Testis (tissue), 3 donors: ENCODE measurements around the gene ZNRD2. TPM values are rescaled to one million over a fixed set of nuclear protein-coding genes. Genes with fewer than 3 reads are reported as not detected.

ENCODE experiments used
- DNase-seq: peaks from one replicate; pipeline ENCODE4 v3.0.0-alpha.2; 2019
- H3K27ac ChIP-seq, 2 donors: fragments of 200-600 bp; sonication (generic); one replicate each; pipeline ENCODE4 v1.5.1; 2019
- H3K27me3 ChIP-seq: fragments of 200-600 bp; sonication (generic); one replicate; pipeline ENCODE4 v1.5.1; 2019
- H3K36me3 ChIP-seq: fragments of 200-600 bp; sonication (generic); one replicate; pipeline ENCODE4 v1.5.1; 2017; ENCODE audit warnings: low read depth; ENCODE audit errors: missing control alignments
- H3K4me1 ChIP-seq: fragments of 200-600 bp; sonication (generic); one replicate; pipeline ENCODE4 v1.5.1; 2019
- H3K4me3 ChIP-seq, 2 donors: fragments of 200-600 bp; sonication (generic); one replicate each; pipeline ENCODE4 v1.5.1; 2017 to 2019
- H3K9me3 ChIP-seq: fragments of 200-600 bp; sonication (generic); one replicate; pipeline ENCODE4 v1.5.1; 2017
- CTCF ChIP-seq, 3 experiments: fragments of 450-650 bp in 2 of 3; fragments of 200-600 bp in 1 of 3; sonication (generic) in 1 of 3; IDR thresholded peaks; one replicate each; pipeline ENCODE4 v1.5.1; 2016 to 2019; ENCODE audit warnings: antibody characterized with exemption in 3 of 3, mild to moderate bottlenecking in 2 of 3, moderate library complexity in 1 of 3
- POLR2A ChIP-seq: fragments of 450-650 bp; IDR thresholded peaks from one replicate; pipeline ENCODE4 v1.6.1; 2017; ENCODE audit warnings: antibody characterized with exemption, mild to moderate bottlenecking, moderate library complexity
- WGBS, 2 donors: methylation state at CpG; one replicate each; pipeline ENCODE4 v1.1.5; 2018; 5-methylcytosine and 5-hydroxymethylcytosine counted together
- intact Hi-C: fragments of 100-400 bp; cut with DNase I; formaldehyde crosslinking; loops from one replicate; pipeline ENCODE4 v1.15.1; 2023; ENCODE audit warnings: low total_unique reads
- polyA plus RNA-seq: library from polyadenylated mRNA; stranded (reverse); fragments of 350-450 nt; fragmentation: Illumina TruSeq; extraction: RNeasy Lipid Tissue Mini Kit (QIAGEN cat#74804); gene quantifications from one replicate; pipeline ENCODE4 v1.2.3, GENCODE V29; 2014; ENCODE audit warnings: low read depth, low replicate concordance; ENCODE audit not compliant: insufficient read depth
- total RNA-seq, 2 donors: library from RNA; depleted of rRNA; stranded (reverse); fragments of >200 nt; gene quantifications; one replicate each; pipeline ENCODE4 v1.2.3, GENCODE V29; 2016

Gene ZNRD2
- total and polyA plus RNA-seq, 3 donors from 2014 or later: 67.7 to 79.6 (median 77.6) TPM

DNA sequence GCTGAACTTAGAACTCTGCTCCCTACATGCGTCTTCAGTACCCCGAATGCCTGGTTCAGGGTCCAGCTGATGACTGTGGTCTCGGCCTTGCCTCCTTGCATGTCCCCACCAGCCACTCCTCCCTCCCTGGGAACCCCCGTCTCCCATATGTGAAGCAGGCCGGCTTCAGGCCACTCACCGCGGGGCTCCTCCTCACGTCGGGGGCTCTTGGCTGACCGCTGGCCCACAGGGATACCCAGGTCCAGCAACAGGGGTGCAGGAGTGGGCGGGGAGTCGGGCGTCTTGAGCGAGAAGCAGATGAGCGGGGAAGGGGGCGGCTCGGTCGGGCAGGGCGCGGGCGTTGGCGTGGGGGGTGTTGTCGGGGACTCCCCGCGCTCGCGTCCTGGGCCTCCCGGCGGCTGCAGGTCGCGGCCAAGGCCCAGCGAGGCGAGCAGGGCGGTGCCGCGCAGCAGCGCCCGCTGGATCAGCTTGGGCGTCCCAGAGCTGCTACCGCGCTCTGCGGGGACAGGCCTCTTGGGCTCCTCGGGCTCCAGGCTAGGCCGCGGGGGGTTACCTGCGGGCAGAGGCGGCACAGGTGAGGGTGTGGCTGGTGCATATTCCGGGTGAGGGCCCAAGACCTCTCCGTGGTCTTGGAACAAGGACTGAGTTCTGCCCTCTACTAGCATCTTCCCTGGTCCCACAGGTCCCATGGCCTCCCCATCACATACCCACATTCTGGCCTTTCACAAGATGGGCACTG, 29.1 kb downstream of the ZNRD2 start:
- Histone ChIP-seq H3K36me3 (no peaks in the 10 kb centered on the region), H3K9me3 (no peaks in the 10 kb centered on the region), H3K4me3 (no peak overlapping the region), H3K27ac (no peak overlapping the region), H3K4me1 (no peaks in the 10 kb centered on the region), H3K27me3 (no peaks in the 10 kb centered on the region)
- intact Hi-C loops: no loop called here
- 85 to 87% methylated on average over 16 to 49 of the region's 49 CpGs for WGBS, 2 donors
- DNase-seq: no peak
- no peak for TF ChIP-seq POLR2A
- TF ChIP-seq CTCF (IDR thresholded peaks at IDR 0.05): no peak

GRCh38 chr11:65599955-65600246, 29.6 kb downstream of the ZNRD2 start:
- TF ChIP-seq CTCF (IDR thresholded peaks at IDR 0.05): no peak
- TF ChIP-seq POLR2A: no peak
- Histone ChIP-seq H3K4me3 (no peak overlapping the region), H3K9me3 (no peaks in the 10 kb centered on the region), H3K27ac (no peak overlapping the region), H3K27me3 (no peaks in the 10 kb centered on the region), H3K36me3 (no peaks in the 10 kb centered on the region), H3K4me1 (no peaks in the 10 kb centered on the region)
- 96 to 97% methylated on average over 5 to 6 of the region's 6 CpGs for WGBS, 2 donors
- DNase-seq: no peak
- intact Hi-C loops: no loop called here

DNA sequence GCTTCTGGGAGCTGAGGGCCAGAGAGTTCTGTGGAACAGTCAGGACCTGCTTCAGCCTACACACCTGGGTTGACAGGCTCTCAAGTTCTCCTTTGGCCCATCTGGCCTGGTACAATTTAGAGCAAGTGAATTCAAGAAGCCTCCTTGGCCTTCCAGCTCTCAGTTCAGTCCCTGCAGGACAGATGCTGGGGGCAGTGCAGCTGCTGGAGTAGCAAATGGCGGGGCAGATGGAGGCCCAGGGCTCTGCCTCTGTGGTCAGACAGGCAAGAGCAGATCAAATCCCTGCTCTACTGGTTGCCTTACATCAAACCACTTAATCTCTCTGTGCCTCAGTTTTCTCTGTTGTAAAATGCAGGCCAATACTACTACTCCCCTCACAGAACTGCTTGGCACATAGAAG, 34.0 kb downstream of the ZNRD2 start:
- 76% methylated on average over 1 of the region's 1 CpG; no CpG with 5 or more reads in 1 of the 2 donors for WGBS, 2 donors
- H3K36me3 ChIP-seq: no peaks in the 10 kb centered on the region

GRCh38 chr11:65606876-65607613, 36.8 kb downstream of the ZNRD2 start:
- intact Hi-C loops: no loop called here
- H3K27ac ChIP-seq: peak overlapping the region; percentile 69 to 75
- WGBS, 2 donors: 33 to 41% methylated on average over 59 to 60 of the region's 67 CpGs
- H3K4me3 ChIP-seq: peak overlapping the region; percentile 46 to 47
- H3K36me3 ChIP-seq: no peaks in the 10 kb centered on the region
- H3K27me3 ChIP-seq: no peaks in the 10 kb centered on the region
- TF ChIP-seq CTCF (IDR thresholded peaks at IDR 0.05): no peak
- no peak for TF ChIP-seq POLR2A
- peaks cover 36% of the 10 kb centered on the region for H3K4me1 ChIP-seq
- H3K9me3 ChIP-seq: no peaks in the 10 kb centered on the region
- DNase-seq: peak; percentile 94

More for the DNA sequence above, 34.0 kb downstream of the ZNRD2 start:
- DNase-seq: no peak
- Histone ChIP-seq H3K9me3 (no peaks in the 10 kb centered on the region), H3K27me3 (no peaks in the 10 kb centered on the region), H3K4me3 (no peak overlapping the region), H3K27ac (no peak overlapping the region), H3K4me1 (peaks cover 13% of the 10 kb centered on the region)
- intact Hi-C loops: no loop called here
- TF ChIP-seq CTCF (IDR thresholded peaks at IDR 0.05) (no peak), POLR2A (no peak)
